ENCODE results near the gene DNASE1L1.

The DNASE1L1 gene

GRCh38 chrX:154356596-154356995 is 52.5 kb downstream of the DNASE1L1 start:
- Histone ChIP-seq H3K4me1 (ENCODE audit: control insufficient read depth, insufficient read depth, low read length, unreplicated experiment) (no peaks in the 10 kb centered on the region), H3K36me3 (ENCODE audit: insufficient read depth, low read length) (0 out of 2 replicates have a peak, but pooled peaks cover 6% of the 10 kb centered on the region)

GRCh38 chrX:154355776-154356140 is 53.3 kb downstream of the DNASE1L1 start:
- H3K79me2 ChIP-seq (ENCODE audit: control insufficient read depth, insufficient read depth, low read length, unreplicated experiment) = peaks cover 33% of the 10 kb centered on the region
- H3K27me3 ChIP-seq (ENCODE audit: insufficient read depth, low read length) = no peaks in the 10 kb centered on the region
- H2AFZ ChIP-seq (ENCODE audit: low read length, unreplicated experiment) = no peak overlapping the region
- H3K27ac ChIP-seq (ENCODE audit: low read depth, low read length) = no peak overlapping the region
- H3K4me1 ChIP-seq (ENCODE audit: control insufficient read depth, insufficient read depth, low read length, unreplicated experiment) = no peaks in the 10 kb centered on the region
- 0 out of 2 replicates have a peak, but pooled peaks cover 6% of the 10 kb centered on the region for H3K36me3 ChIP-seq (ENCODE audit: insufficient read depth, low read length)
- H3K4me3 ChIP-seq (ENCODE audit: low read depth, low read length) = no peak overlapping the region

More at GRCh38 chrX:154356596-154356995, 52.5 kb downstream of the DNASE1L1 start:
- Histone ChIP-seq H3K27me3 (ENCODE audit: insufficient read depth, low read length) (no peaks in the 10 kb centered on the region), H2AFZ (ENCODE audit: low read length, unreplicated experiment) (no peak overlapping the region), H3K4me3 (ENCODE audit: low read depth, low read length) (no peak overlapping the region), H3K27ac (ENCODE audit: low read depth, low read length) (no peak overlapping the region), H3K79me2 (ENCODE audit: control insufficient read depth, insufficient read depth, low read length, unreplicated experiment) (peaks cover 39% of the 10 kb centered on the region)

DNA sequence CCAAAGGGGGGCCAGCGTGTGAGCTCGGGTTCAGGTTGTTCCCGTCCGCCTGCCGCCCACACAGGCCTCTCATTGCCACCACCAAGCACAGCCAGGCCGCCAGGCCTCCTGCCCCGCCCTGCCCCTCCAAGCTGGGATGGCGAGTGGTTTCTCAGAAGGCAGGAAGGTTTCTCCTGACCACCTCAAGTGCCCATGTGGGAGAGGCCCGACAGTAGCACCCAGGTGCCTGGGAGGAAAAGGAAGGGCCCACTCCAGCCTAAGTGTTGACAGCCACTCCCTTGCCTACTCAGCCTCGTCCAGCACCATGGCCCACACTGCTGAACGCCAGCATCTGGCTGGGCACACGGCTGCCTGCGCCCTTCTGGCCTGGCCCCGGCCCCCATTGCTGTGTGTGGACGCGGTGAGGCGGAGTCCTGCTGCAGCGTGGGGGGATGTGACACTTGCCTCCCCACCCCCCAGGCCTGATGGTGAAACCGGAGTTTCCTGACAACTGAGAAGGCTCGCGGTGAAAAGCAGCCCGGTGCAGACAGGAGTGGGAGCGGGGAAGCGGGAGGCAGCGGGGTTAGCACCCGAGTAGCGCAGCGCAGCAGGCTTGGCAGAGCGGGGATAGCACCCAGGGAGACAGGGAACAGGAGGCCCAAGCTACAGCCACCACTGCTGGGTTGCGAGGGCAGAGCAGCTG is 53.8 kb downstream of the DNASE1L1 start:
- H3K79me2 ChIP-seq (ENCODE audit: control insufficient read depth, insufficient read depth, low read length, unreplicated experiment) = peaks cover 30% of the 10 kb centered on the region
- no peaks in the 10 kb centered on the region for H3K4me1 ChIP-seq (ENCODE audit: control insufficient read depth, insufficient read depth, low read length, unreplicated experiment)
- no peak overlapping the region for H3K4me3 ChIP-seq (ENCODE audit: low read depth, low read length)
- 0 out of 2 replicates have a peak, but pooled peaks cover 6% of the 10 kb centered on the region for H3K36me3 ChIP-seq (ENCODE audit: insufficient read depth, low read length)
- no peak overlapping the region for H2AFZ ChIP-seq (ENCODE audit: low read length, unreplicated experiment)
- no peak overlapping the region for H3K27ac ChIP-seq (ENCODE audit: low read depth, low read length)
- H3K27me3 ChIP-seq (ENCODE audit: insufficient read depth, low read length) = no peaks in the 10 kb centered on the region

DNA sequence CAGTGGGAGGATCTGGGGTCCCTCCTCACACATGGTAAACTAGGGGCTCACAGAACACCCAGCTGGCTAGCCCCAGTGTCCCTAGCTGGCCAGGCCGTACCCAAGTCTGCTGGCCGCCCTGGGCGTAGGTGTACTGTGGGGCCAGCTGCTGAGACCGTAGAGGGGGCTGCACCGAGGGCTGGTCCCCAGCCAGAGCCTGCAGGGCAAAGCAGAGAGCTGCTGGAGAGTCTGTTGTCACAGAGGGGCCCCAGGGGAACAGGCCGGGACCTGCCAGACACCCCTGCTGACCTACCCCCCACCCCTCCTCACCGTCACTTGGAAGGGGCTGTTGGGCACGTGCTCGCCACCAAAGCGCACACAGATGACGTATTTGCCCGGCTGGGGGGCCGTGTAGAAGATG is 54.5 kb downstream of the DNASE1L1 start:
- Histone ChIP-seq H2AFZ (ENCODE audit: low read length, unreplicated experiment) (no peak overlapping the region), H3K27me3 (ENCODE audit: insufficient read depth, low read length) (no peaks in the 10 kb centered on the region), H3K27ac (ENCODE audit: low read depth, low read length) (no peak overlapping the region), H3K4me1 (ENCODE audit: control insufficient read depth, insufficient read depth, low read length, unreplicated experiment) (no peaks in the 10 kb centered on the region), H3K79me2 (ENCODE audit: control insufficient read depth, insufficient read depth, low read length, unreplicated experiment) (peaks cover 23% of the 10 kb centered on the region), H3K4me3 (ENCODE audit: low read depth, low read length) (no peak overlapping the region), H3K36me3 (ENCODE audit: insufficient read depth, low read length) (0 out of 2 replicates have a peak, but pooled peaks cover 6% of the 10 kb centered on the region)

- Histone ChIP-seq H3K27me3 (ENCODE audit: insufficient read depth, low read length) (no peaks in the 10 kb centered on the region), H3K4me3 (ENCODE audit: low read depth, low read length) (no peak overlapping the region), H3K36me3 (ENCODE audit: insufficient read depth, low read length) (0 out of 2 replicates have a peak, but pooled peaks cover 4% of the 10 kb centered on the region), H3K27ac (ENCODE audit: low read depth, low read length) (no peak overlapping the region), H2AFZ (ENCODE audit: low read length, unreplicated experiment) (no peak overlapping the region), H3K79me2 (ENCODE audit: control insufficient read depth, insufficient read depth, low read length, unreplicated experiment) (peaks cover 18% of the 10 kb centered on the region), H3K4me1 (ENCODE audit: control insufficient read depth, insufficient read depth, low read length, unreplicated experiment) (no peaks in the 10 kb centered on the region)
Observed at GRCh38 chrX:154354013-154354412, 55.0 kb downstream of the DNASE1L1 start.

GRCh38 chrX:154353172-154353843 is 55.7 kb downstream of the DNASE1L1 start:
- H3K79me2 ChIP-seq (ENCODE audit: control insufficient read depth, insufficient read depth, low read length, unreplicated experiment) = peaks cover 13% of the 10 kb centered on the region
- no peak overlapping the region for H2AFZ ChIP-seq (ENCODE audit: low read length, unreplicated experiment)

DNA sequence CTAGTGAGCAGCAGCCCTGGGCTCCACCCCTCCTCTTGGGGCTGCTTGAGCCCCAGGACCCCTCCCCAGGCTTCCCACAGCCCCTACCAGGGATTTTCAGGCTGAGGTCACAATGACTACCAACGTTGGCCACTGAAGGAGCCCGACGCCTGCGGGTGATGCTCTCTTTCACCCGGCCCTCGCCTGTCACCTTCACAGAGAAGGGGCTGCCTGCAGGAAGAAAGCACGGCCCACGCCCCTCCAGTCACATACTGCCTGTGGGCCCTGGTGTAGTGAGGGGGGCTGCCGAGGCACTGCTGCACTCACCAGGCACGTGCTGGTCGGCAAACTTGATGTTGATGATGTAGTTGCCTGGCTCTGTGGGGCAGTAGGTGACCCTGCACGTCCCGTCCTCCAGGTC is 56.6 kb downstream of the DNASE1L1 start:
- no peaks in the 10 kb centered on the region for H3K27me3 ChIP-seq (ENCODE audit: insufficient read depth, low read length)
- peaks cover 2% of the 10 kb centered on the region for H3K4me1 ChIP-seq (ENCODE audit: control insufficient read depth, insufficient read depth, low read length, unreplicated experiment)
- no peak overlapping the region for H3K27ac ChIP-seq (ENCODE audit: low read depth, low read length)
- peaks cover 7% of the 10 kb centered on the region for H3K79me2 ChIP-seq (ENCODE audit: control insufficient read depth, insufficient read depth, low read length, unreplicated experiment)
- H2AFZ ChIP-seq (ENCODE audit: low read length, unreplicated experiment) = no peak overlapping the region
- H3K36me3 ChIP-seq (ENCODE audit: insufficient read depth, low read length) = no peaks in the 10 kb centered on the region
- no peak overlapping the region for H3K4me3 ChIP-seq (ENCODE audit: low read depth, low read length)

More at GRCh38 chrX:154353172-154353843, 55.7 kb downstream of the DNASE1L1 start:
- Histone ChIP-seq H3K27ac (ENCODE audit: low read depth, low read length) (no peak overlapping the region), H3K27me3 (ENCODE audit: insufficient read depth, low read length) (no peaks in the 10 kb centered on the region), H3K4me1 (ENCODE audit: control insufficient read depth, insufficient read depth, low read length, unreplicated experiment) (no peaks in the 10 kb centered on the region), H3K4me3 (ENCODE audit: low read depth, low read length) (no peak overlapping the region), H3K36me3 (ENCODE audit: insufficient read depth, low read length) (no peaks in the 10 kb centered on the region)

GRCh38 chrX:154352012-154352401 is 57.0 kb downstream of the DNASE1L1 start:
- H3K27me3 ChIP-seq (ENCODE audit: insufficient read depth, low read length) = no peaks in the 10 kb centered on the region
- H2AFZ ChIP-seq (ENCODE audit: low read length, unreplicated experiment) = no peak overlapping the region
- H3K79me2 ChIP-seq (ENCODE audit: control insufficient read depth, insufficient read depth, low read length, unreplicated experiment) = peaks cover 4% of the 10 kb centered on the region
- H3K36me3 ChIP-seq (ENCODE audit: insufficient read depth, low read length) = no peaks in the 10 kb centered on the region
- peaks cover 6% of the 10 kb centered on the region for H3K4me1 ChIP-seq (ENCODE audit: control insufficient read depth, insufficient read depth, low read length, unreplicated experiment)
- no peak overlapping the region for H3K27ac ChIP-seq (ENCODE audit: low read depth, low read length)
- H3K4me3 ChIP-seq (ENCODE audit: low read depth, low read length) = no peak overlapping the region
